Breast epithelium (tissue), 4 donors: ENCODE data around the gene IL1R2. TPM values are rescaled to one million over a fixed set of nuclear protein-coding genes. Genes with fewer than 3 reads are reported as not detected.

Source experiments
- DNase-seq, 2 donors: peaks; one replicate each; pipeline ENCODE4 v3.0.0-alpha.2; 2019; ENCODE audit warnings: low spot score in 2 of 2
- H3K27ac ChIP-seq, 2 donors: fragments of 200-600 bp; sonication (generic) in 1 of 2; one replicate each; pipeline ENCODE4 v1.5.1; 2016 to 2019; ENCODE audit warnings: mild to moderate bottlenecking in 1 of 2
- H3K27me3 ChIP-seq, 2 donors: fragments of 200-600 bp; sonication (generic) in 1 of 2; one replicate each; pipeline versions ENCODE4 v1.5.1 to v1.6.0; 2017 to 2019; ENCODE audit warnings: control low read depth in 1 of 2, mild to moderate bottlenecking in 1 of 2
- H3K36me3 ChIP-seq: fragments of 200-600 bp; one replicate; pipeline ENCODE4 v1.5.1; 2019
- H3K4me1 ChIP-seq, 2 donors: fragments of 200-600 bp; sonication (generic); one replicate each; pipeline ENCODE4 v1.5.1; 2016 to 2019; ENCODE audit warnings: control low read depth in 1 of 2
- H3K4me3 ChIP-seq, 3 donors: fragments of 200-600 bp; sonication (generic); 1 replicate in 2 of 3; 2 replicates in 1 of 3; pipeline ENCODE4 v1.5.1; 2016 to 2019; ENCODE audit warnings: mild to moderate bottlenecking in 3 of 3, moderate library complexity in 2 of 3
- H3K9me3 ChIP-seq, 2 donors: fragments of 200-600 bp; sonication (generic) in 1 of 2; one replicate each; pipeline ENCODE4 v1.5.1; 2016 to 2019; ENCODE audit warnings: control low read depth in 1 of 2
- CTCF ChIP-seq, 3 donors: fragments of 450-650 bp; IDR thresholded peaks; one replicate each; pipeline ENCODE4 v1.5.1; 2016 to 2017; ENCODE audit warnings: antibody characterized with exemption in 3 of 3, mild to moderate bottlenecking in 3 of 3, moderate library complexity in 3 of 3
- POLR2A ChIP-seq: fragments of 450-650 bp; IDR thresholded peaks from one replicate; pipeline ENCODE4 v1.6.1; 2016; ENCODE audit warnings: antibody characterized with exemption, mild to moderate bottlenecking, moderate library complexity
- POLR2AphosphoS5 ChIP-seq, 3 donors: sonication (generic); formaldehyde crosslinking; IDR thresholded peaks; one replicate each; pipeline ENCODE4 v1.6.1; 2017; ENCODE audit warnings: antibody characterized with exemption in 3 of 3
- intact Hi-C: fragments of 100-400 bp; cut with DNase I; formaldehyde crosslinking; loops from one replicate; pipeline ENCODE4 v1.15.1; 2023; ENCODE audit warnings: low total_unique reads
- total RNA-seq, 3 donors: library from RNA; depleted of rRNA; stranded (reverse); fragments of >200 nt; gene quantifications; one replicate each; pipeline ENCODE4 v1.1.0, GENCODE V29; 2016

The IL1R2 gene
- total RNA-seq, 3 donors from 2014 or later: 8.2 to 9.8 (median 8.2) TPM

GRCh38 chr2:102043560-102043959 is 51.8 kb downstream of the IL1R2 start:
- no peak for DNase-seq
- intact Hi-C loops: no loop called here
- H3K27me3 ChIP-seq: no peaks in the 10 kb centered on the region
- TF ChIP-seq CTCF (IDR thresholded peaks at IDR 0.05) (no peak), POLR2A (no peak), POLR2AphosphoS5 (IDR thresholded peaks at IDR 0.05) (no peak)
- H3K4me1 ChIP-seq: no peaks in the 10 kb centered on the region
- no peak overlapping the region for H3K4me3 ChIP-seq
- H3K9me3 ChIP-seq: no peaks in the 10 kb centered on the region
- no peak overlapping the region for H3K27ac ChIP-seq
- H3K36me3 ChIP-seq: no peaks in the 10 kb centered on the region

GRCh38 chr2:102044235-102044896 is 52.6 kb downstream of the IL1R2 start:
- no peak overlapping the region for H3K4me3 ChIP-seq
- no peak overlapping the region for H3K27ac ChIP-seq
- no peaks in the 10 kb centered on the region for H3K36me3 ChIP-seq
- H3K4me1 ChIP-seq: peaks cover 0 to 7% of the 10 kb centered on the region in 2 donors
- no peak for DNase-seq
- no peaks in the 10 kb centered on the region for H3K9me3 ChIP-seq
- no peak for TF ChIP-seq POLR2AphosphoS5 (IDR thresholded peaks at IDR 0.05)
- no peak for TF ChIP-seq CTCF (IDR thresholded peaks at IDR 0.05)
- no peak for TF ChIP-seq POLR2A
- H3K27me3 ChIP-seq: no peaks in the 10 kb centered on the region
- intact Hi-C loops: no loop called here

DNA sequence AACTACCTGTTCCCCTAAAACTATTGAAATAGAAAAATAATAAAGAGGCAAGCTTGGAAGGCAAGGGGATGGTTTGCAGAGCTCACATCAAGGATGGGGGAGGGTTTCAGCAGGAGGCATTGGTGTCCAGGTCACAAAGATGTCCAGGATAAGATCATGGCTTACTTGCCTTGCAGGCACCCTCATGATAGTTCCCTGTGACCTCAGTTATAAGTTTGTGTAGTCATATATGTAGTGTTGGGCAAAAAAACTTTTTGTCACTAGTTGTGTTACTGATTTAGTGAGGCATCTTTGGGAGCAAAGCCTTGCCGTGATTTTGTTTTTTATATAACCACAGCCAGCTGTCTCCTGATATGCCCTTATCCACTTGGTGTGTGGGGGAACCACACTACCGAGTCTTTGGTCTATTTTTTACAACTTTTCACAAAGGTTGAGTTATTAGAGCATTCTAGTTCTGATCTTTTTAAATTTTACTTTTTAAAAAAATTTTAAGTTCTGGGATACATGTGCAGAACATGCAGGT is 53.3 kb downstream of the IL1R2 start:
- TF ChIP-seq POLR2A: no peak
- no peak for TF ChIP-seq POLR2AphosphoS5 (IDR thresholded peaks at IDR 0.05)
- no peak for TF ChIP-seq CTCF (IDR thresholded peaks at IDR 0.05)
- Histone ChIP-seq H3K36me3 (no peaks in the 10 kb centered on the region), H3K27ac (no peak overlapping the region), H3K27me3 (no peaks in the 10 kb centered on the region), H3K4me1 (peaks cover 0 to 8% of the 10 kb centered on the region in 2 donors), H3K4me3 (no peak overlapping the region), H3K9me3 (no peaks in the 10 kb centered on the region)
- intact Hi-C loops: no loop called here
- no peak for DNase-seq

DNA sequence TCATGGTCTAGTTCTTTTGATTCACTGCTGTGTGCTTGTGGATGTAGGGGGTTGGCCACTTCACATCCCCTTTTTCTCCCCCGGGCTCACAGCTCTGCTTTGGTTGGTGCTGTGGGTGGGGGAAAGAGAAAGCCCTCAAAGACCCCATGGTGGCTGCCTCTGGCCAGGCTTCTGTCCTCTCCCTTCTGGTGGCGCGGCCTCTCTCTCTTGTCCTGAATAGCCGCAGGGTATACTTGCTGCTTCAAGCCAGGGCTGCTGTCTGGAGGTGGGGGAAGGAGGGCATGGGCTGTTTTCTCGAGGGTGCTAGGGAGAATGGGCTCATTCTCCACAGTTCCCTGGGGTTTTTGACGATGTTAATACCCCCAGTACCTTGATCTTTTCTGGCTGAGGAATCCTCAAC is 53.9 kb downstream of the IL1R2 start:
- intact Hi-C loops: no loop called here
- TF ChIP-seq CTCF (IDR thresholded peaks at IDR 0.05) (no peak), POLR2AphosphoS5 (IDR thresholded peaks at IDR 0.05) (no peak), POLR2A (no peak)
- Histone ChIP-seq H3K36me3 (no peaks in the 10 kb centered on the region), H3K27me3 (no peaks in the 10 kb centered on the region), H3K4me1 (peaks cover 0 to 12% of the 10 kb centered on the region in 2 donors), H3K4me3 (no peak overlapping the region), H3K9me3 (no peaks in the 10 kb centered on the region), H3K27ac (peak overlapping the region; percentile 51 to 63)
- DNase-seq: no peak

DNA sequence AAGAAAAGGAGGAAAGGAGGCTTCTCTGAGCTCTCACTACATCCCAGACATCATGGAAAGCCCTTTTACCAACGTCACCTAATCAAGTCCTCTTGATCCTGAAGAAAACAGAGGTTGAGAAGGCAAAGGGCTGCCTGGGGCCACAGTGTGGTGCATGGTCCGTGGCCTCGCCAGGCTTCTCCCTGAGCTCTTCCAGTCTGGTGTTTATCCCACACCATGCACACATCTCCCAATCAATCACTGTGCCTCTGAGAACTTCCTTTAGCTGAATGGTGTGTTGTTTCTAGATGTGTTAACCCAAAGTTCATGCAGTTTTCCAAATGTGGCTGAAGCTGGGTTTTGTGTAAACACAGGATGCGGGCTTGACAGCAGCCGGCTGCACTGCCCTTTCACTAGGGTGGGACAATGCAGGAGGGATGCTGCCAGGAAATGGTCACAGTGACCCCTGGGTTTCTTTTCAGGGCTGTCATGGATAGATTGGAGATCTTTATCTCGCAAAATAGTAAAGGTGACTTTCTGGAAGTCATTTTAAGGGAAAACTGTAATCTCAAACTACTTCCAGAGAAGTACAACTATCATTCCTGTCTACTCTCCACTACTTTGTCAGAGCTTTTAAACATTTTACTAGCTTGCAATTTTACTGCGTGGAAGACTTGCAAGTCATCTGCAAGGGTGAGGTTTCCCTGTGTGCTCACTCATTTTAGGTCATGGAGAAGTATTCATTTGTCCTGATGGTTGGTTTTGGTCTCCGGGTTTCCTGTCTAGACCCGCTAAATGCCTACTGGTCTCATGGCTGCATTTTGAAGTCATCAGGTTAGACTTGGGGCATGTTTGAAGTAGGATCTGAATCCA is 54.6 kb downstream of the IL1R2 start:
- no peak overlapping the region for H3K4me3 ChIP-seq
- no peak for DNase-seq
- H3K9me3 ChIP-seq: no peaks in the 10 kb centered on the region
- no peak for TF ChIP-seq CTCF (IDR thresholded peaks at IDR 0.05)
- TF ChIP-seq POLR2A: no peak
- no peak for TF ChIP-seq POLR2AphosphoS5 (IDR thresholded peaks at IDR 0.05)
- no peaks in the 10 kb centered on the region for H3K36me3 ChIP-seq
- peak overlapping the region; percentile 51 to 63 for H3K27ac ChIP-seq
- intact Hi-C loops: no loop called here
- no peaks in the 10 kb centered on the region for H3K27me3 ChIP-seq
- H3K4me1 ChIP-seq: peaks cover 0 to 18% of the 10 kb centered on the region in 2 donors
